SHP77 (cell line): ENCODE results near the gene CELSR2.
"Not testable (repeated sequence)": the region's sequence is repeated elsewhere in the genome, so short reads cannot be mapped to it uniquely, and the experiment has no call there.

Experiments used
- DNase-seq, 2 experiments: peaks; one replicate each; lab custom pipeline; 2025; lab: John Stamatoyannopoulos, UW

Gene CELSR2, protein sequence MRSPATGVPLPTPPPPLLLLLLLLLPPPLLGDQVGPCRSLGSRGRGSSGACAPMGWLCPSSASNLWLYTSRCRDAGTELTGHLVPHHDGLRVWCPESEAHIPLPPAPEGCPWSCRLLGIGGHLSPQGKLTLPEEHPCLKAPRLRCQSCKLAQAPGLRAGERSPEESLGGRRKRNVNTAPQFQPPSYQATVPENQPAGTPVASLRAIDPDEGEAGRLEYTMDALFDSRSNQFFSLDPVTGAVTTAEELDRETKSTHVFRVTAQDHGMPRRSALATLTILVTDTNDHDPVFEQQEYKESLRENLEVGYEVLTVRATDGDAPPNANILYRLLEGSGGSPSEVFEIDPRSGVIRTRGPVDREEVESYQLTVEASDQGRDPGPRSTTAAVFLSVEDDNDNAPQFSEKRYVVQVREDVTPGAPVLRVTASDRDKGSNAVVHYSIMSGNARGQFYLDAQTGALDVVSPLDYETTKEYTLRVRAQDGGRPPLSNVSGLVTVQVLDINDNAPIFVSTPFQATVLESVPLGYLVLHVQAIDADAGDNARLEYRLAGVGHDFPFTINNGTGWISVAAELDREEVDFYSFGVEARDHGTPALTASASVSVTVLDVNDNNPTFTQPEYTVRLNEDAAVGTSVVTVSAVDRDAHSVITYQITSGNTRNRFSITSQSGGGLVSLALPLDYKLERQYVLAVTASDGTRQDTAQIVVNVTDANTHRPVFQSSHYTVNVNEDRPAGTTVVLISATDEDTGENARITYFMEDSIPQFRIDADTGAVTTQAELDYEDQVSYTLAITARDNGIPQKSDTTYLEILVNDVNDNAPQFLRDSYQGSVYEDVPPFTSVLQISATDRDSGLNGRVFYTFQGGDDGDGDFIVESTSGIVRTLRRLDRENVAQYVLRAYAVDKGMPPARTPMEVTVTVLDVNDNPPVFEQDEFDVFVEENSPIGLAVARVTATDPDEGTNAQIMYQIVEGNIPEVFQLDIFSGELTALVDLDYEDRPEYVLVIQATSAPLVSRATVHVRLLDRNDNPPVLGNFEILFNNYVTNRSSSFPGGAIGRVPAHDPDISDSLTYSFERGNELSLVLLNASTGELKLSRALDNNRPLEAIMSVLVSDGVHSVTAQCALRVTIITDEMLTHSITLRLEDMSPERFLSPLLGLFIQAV (N-terminal part only)

DNA sequence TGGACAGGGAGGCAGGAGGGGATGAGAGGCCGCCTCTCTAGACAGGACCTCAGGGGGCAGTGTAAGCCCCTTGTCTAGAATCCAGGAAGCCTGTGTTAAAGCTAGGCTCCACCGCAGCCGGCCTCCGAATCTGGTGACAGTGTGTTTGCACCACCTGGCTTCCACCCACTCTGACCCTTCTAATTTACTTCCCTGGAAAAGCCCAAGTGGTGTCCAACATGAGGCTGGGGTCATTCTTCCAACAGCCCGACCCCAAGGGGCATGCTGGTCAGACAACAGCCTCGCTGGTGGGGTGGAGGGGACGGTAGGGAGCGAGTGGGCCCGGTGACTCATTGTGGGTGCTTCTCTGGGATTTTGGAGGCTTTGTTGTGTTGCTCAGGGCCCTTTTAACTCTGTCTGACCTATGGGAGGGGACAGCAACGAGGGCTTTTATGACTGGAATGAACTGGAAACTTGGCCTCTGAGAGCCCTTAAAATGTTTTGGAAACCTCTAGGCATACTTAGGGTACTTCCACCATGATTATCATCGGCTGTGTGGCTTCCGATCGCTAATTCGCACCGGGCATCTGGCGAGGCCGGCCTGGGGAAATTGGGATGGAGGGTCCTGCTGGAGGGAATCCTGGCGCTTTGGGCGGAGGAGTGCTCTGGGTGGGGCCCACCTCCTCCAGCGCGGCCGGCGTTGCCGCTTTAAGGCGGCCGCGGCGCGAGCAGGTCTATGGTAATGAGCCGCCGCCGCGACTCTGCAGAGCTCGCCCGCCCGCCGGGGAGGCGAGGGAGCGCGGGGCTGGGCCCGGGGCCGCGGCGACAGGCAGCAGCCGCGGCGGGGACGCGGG lies at the start of gene CELSR2:
TSS of gene CELSR2 (plus strand) at position 743 of the 833 bp plus-strand sequence. CDS start 541 bp downstream, outside the sequence.
- peak; percentile 56 to 72 for DNase-seq

DNA sequence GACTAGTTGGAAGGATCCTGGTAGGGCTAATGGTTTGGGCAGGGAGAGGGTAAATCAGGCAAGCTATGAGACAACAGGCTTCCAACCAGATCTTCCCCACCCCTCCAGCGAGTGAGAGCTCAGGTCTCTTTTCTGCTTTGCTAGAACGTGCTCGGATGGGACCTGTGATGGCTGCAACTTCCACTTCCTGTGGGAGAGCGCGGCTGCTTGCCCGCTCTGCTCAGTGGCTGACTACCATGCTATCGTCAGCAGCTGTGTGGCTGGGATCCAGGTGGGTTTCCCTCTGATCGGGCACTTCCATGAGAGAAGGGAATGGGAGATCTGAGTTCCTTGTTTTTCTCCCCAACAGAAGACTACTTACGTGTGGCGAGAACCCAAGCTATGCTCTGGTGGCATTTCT lies 49.6 kb upstream of the CELSR2 start:
- DNase-seq: no peak

DNA sequence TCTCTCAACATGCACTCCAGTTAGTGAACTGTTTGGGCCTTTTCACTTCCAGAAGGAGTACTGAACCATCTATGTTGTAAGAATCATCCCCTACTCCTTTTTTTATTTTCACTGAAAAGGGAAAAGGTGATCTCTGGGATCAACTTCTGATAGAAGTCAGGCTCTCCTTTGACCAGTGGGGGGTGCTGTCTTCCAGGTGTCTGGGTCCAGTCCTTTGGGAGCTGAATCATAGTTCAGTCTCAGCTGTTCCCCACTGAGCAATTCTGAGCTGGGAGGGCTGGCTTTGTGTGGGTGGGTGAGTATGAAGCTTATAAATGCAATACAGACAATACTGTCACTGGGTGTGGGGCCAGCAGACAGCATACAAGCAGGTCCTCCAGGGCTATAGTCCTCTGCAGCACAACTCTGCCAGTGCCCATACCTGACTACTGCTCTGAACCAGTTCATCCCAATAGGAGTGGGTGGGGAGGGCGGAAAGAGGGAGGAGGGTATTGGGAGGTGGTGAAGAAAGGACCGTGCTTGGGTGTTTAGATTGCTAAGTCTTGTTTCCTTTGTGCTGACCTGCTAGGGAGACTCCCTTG lies 48.1 kb upstream of the CELSR2 start:
- DNase-seq: peak; percentile 36 to 41

DNA sequence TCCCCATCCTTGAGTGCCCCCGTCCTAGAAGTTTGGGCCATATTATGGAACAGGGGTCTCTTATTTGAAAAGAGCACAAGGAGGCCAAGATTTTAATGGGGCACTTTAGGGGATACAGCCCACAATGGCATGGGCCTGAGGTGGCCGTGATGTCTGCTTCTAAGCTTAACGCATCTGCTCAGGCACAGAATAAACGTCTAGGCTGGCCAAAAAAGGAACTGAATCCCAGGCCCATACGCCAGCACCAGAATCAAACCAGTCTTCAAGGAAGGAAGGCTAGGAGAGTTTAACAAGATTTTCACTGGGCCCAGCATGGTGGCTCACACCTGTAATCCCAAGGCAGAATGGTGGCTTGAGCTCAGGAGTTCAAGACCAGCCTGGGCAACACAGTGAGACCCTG lies 44.9 kb upstream of the CELSR2 start:
- DNase-seq: no peak

DNA sequence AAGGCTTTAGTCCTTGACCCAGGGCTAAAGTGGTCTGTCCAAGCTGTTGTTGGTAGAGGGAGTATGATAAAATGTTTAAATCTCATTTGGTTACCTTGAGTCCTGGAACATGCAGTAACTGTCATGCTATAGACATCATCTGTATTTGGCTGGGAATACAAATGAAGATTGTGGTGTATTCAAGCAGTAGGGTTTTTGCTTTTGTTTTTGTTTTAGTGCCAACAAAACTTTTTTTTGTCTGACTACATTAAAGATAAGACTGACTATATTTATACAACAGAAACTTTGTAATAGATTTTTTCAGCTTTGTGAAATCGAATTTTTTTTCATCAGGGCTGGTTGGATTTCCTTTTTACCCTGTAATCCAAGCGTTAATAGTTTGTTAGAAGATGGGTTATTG lies 43.0 kb upstream of the CELSR2 start:
- no peak for DNase-seq

DNA sequence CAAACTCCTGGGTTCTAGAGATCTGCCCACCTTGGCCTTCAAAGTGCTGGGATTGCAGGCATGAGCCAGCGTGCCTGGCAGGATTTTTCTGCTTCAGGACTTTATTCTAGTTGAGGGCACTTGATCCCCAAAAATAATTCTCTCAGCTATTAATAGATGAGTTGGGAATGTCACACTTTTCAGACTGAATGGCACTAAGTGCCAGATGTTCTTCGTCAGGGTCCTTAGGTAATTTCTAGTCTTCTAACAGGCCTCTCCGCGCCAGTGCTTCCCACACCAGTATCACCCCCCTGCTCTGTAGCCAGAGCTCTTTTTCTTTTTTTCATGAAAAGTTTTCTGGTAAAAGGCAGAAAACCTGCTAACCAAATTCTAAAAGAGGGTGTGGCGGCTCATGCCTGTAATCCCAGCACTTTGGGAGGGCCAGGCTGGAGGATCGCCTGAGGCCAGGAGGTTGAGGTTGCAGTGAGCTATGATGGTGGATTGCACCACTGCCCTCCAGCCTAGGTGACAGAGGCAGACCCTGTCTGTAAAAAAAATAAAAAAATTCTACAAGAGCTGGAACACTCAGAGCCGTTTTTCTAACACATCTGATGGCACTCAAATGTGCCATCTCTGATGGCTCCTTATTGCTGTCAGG lies 41.8 kb upstream of the CELSR2 start:
- DNase-seq: no peak

DNA sequence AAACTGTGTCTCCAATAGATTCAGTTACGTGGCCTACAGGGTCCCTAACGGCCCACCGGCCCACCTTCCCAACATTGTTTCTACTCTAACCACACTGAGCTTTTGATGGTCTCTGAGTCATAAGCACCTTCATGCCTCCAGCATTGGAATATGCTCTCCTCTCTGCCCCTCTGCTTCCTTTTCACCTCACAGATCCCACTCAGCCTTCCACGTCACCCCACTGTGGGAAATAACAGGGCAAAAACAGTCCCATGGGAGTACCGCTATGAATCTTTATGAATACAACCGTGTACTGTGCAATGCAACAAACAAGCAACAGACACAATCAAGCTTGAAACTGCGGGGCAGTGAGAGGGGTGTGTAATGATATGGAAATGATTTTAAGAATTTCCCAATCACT lies 40.9 kb upstream of the CELSR2 start:
- DNase-seq: no peak

DNA sequence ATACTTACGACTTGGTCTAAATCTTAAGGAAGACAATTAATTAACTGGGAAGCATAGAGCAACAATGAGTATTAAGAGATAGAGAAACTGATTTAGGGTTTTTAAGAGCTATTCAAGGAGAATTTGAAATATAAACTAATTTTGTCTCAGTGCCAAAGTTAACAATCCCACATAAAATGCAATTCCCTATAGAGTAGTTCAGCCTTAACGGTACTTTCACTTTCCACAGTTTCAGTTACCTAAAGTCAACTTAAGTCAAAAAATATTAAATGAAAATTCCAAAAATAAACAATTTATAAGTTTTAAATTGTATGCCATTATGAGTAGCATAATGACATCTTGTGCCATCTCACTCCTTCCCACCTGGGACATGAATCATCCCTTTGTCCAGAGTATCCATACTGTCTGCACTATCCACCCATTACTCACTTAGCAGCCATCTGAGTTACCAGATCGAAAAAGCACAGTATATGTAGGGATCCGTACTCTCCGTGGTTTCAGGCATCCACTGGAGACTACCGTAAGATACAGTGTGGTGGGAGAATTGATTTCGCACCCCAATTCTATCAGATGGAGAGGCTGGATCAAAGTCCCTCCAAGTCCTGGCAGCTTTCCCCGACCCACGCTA lies 40.4 kb upstream of the CELSR2 start:
- DNase-seq: no peak

DNA sequence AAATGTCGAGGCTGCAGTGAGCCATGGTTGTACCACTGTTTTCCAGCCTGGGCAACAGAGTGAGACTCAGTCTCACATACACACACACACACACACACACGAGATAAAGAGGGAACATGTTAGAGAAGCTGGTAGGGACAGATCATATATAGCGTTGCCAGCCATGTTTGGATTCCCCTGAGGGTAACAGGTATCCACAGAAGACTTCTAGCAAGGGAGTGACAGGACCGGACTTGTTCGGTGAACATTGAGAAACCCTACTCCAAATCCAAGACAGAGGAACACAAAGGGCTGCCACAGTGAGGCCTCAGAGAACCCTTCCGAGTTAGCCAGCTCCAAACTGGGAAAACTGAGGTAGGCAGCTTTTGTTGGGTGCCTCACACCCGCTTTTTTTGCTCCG lies 39.3 kb upstream of the CELSR2 start:
- DNase-seq: no peak

DNA sequence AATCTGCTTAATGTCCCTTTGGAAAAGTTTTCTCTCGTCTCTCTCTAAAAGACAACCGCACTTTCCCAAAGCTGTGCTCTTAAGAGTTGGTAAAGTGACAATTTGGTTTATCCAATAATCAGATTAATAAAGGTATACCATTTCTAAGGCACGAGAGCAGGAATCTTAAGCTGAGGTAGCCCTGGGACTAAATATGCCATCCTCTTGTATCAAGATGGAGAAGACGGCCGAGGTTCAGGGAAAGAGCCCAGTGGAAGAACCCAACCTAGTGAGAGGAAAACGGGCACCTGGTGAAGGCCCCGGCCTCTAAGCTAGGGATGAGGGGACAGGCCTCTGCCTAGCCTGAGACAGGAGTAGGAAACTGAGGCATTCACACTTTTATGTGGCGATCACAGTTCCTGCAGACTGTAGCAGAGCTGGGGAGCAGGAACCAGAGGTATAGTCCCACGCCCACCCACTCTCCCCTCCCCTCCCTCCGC lies 36.0 kb upstream of the CELSR2 start:
- DNase-seq: no peak

DNA sequence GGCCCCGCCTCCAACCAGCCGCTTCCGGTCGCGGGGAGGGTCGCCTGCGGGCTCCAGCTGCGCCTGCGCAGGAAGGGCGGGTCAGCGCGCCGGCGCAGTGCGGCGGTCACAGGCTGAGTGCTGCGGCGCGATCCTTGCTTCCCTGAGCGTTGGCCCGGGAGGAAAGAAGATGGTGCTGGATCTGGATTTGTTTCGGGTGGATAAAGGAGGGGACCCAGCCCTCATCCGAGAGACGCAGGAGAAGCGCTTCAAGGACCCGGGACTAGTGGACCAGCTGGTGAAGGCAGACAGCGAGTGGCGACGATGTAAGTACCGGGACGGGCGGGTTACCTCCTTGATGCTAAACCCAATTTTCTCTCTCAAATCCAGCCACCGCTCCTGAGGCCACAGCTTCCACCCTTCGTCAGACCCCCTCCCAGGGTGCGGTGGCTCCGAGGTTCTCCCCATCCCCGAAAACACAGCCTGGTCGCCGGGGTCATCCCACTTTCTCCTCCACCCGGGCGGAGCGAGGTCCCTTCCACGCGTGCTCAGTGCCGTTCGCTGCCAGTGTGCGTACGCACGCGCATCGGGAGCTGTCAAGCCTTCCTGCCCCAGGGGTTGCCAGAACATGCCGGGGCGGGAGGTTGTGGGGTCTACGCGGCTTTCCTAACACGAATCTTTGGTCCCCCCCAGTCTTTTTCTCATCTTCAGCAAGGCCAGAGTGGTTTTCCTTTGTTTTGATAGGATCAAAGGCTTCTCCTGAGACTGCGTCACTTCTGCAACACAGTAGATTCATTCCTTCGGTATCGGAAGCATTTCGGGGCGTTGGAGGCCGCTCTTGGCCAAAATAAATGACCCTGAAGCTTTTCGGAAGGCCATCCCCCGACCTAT lies 35.3 kb upstream of the CELSR2 start, which contains the start of gene SARS1:
TSS of gene SARS1 (plus strand) at position 95 of the 870 bp plus-strand sequence. CDS start at position 170, 75 bp downstream.
- peak; percentile 76 to 80 for DNase-seq

DNA sequence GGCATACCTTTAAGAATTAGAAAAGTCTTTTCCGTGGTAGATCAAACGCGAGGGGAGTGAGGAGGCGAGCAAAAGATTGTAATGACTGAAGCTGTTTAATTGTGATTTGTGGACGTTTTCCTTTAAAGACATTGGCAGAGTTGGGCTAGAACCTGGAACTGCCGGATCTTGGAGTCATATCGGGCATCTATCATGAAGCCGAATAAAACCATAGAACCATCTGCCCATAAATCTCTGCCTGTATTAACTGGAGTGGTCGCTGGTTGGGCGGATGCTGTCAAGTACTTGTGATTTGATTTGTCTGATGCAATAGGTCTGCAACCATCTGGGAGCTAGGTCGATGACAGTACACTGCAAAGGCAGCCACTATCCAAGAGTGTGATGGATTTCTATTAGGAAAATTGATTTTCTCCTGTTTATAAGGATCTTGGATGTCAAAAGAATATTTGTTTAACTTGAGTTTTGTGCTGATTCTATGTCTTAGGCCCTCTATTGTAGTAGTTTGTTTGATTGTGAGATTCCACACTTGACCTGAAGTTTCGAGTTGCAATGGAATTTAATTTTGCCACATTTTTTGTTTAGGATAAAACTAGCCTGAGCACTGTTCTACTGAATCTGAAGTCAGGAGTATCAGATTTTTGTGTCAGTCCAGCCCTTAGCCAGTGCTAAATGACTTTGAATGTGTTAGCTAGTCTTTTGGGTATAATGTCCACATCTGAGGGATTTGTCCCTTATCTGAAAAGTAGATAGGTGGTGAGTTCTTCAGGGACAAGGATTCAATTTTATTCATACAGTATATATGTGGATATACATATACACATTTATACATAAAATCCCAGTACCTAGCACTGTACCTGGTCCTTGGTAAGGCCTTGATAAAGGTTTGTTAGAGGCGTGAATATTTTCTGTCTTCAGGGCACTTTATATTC lies 34.4 kb upstream of the CELSR2 start:
- DNase-seq: peak; percentile 66 to 80

DNA sequence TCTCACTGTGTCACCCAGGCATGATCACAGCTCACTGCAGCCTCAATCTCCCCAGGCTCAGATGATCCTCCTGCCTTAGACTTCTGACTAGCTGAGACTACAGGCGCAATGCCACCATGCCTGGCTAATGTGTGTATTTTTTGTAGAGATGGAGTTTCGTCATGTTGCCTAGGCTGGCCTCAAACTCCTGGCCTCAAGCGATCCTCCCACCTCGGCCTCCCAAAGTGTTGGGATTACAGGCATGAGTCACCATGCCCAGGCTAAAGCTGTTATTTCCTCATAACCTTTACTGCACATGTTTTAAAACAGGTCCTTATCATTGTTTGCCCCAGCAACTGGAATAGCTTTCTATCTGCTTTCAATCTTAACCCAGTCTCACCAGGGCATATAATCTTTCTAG lies 32.7 kb upstream of the CELSR2 start:
- DNase-seq: no peak

DNA sequence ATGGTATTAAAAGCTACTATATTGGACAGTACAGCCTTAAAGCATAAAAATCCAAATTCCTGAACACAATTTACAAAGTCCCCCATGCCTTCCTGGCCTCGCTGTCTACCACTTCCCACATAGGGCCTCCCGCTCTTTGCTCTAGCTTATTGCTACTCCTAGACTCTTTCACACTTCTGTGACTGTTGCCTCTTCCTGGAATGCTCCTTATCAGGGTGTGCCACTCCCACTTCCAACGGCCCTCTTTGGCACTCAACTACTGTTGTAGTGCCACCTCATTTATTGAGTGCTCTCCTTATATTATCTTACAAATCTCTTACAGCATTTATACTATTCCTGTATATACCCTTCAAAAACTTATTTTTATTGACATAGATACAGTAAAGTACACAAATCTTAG lies 30.8 kb upstream of the CELSR2 start:
- no peak for DNase-seq

DNA sequence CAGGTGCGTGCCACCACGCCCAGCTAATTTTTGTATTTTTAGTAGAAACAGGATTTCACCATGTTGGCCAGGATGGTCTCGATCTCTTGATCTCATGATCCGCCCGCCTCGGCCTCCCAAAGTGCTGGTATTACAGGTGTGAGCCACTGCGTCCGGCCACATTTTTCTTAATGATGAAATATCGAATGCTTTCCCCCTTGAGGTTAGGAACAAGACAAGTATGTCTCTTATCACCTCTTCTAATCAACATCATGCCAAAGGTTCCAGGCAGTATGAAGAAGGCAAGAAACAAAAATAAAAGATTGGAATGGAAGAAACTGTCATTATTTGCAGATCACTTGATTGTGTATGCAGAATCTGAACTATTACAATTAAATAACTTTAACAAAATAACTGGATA lies 28.1 kb upstream of the CELSR2 start:
- DNase-seq: not testable (repeated sequence)

DNA sequence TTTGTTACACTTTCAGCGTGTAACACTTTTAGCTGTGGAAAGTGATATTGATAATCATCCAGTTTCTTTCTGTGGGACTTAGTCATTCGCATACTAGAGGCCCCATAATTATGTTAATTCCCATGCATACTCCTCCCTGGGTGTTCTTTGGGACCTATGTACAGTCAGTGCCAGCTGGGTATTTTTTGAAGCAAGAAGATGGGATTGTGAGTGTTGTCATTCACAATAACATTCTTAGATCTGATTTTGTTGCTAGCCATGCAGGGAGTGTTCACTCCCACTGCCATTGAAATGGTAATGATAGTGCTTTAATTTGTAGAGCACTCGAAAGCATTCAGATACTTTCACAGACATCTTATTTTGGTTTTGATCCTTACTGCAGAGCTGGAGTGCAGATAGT lies 24.0 kb upstream of the CELSR2 start:
- DNase-seq: no peak

DNA sequence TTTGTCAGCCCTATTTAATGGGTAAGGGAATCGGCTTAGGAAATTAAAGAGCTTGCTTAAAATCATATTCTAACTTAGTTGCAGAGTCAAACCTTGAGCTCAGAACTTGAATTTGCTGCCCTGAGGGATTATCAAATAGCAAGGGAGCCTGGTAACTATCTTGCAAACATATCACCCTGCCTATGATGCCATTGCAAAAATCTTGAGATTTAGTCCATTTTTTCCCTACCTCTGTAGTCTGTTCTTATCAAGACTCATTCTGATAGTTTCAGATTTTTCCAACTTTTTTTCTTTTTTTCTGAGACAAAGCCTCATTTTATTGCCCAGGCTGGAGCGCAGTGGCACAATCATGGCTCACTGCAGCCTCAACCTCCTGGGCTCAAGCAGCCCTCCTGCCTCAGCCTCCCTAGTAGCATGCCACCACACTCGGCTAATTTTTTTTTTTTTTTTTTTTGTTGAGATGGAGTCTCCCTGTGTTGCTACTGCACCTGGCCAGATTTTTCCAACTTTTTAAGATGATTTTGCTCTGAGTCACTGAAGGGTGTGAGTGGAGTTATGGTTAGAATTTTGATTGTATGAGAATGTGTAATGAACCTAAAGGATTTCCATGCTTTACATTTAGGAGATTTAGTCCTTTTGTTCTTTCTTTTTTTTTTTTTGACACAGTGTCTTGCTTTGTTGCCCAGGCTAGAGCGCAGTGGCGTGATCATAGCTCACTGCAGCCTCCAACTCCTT lies 23.5 kb upstream of the CELSR2 start:
- DNase-seq: no peak
